Activated CD4-positive, alpha-beta memory T cell treated with anti-CD3 and anti-CD28 coated beads for 36 hours (primary cell): Measurements from ENCODE around the gene FLNA. TPM values are rescaled to one million over a fixed set of nuclear protein-coding genes. Genes with fewer than 3 reads are reported as not detected.
"Not testable (repeated sequence)": the region's sequence is repeated elsewhere in the genome, so short reads cannot be mapped to it uniquely, and the experiment has no call there.

ENCODE experiments used
- CTCF ChIA-PET: fragments of 350-600 bp; sonication (Branson Sonifier 250); formaldehyde crosslinking; loops from one replicate; lab custom pipeline; 2021; ENCODE audit warnings: antibody characterized with exemption, inconsistent platforms; lab: Charles Lee
- POLR2A ChIA-PET: fragments of 350-600 bp; sonication (Branson Sonifier 250); formaldehyde crosslinking; loops from one replicate; lab custom pipeline; 2021; ENCODE audit warnings: antibody characterized with exemption; lab: Charles Lee
- DNase-seq: peaks from one replicate; pipeline ENCODE4 v3.0.0-alpha.2; 2020
- H3K27ac Mint-ChIP-seq: one replicate; pipeline ENCODE4 v1.8.0; 2021; ENCODE audit warnings: mixed read lengths
- H3K27me3 Mint-ChIP-seq: one replicate; pipeline ENCODE4 v1.8.0; 2021; ENCODE audit warnings: mixed read lengths
- H3K36me3 Mint-ChIP-seq: one replicate; pipeline ENCODE4 v1.8.0; 2021; ENCODE audit warnings: mixed read lengths
- H3K4me1 Mint-ChIP-seq: one replicate; pipeline ENCODE4 v1.8.0; 2021; ENCODE audit warnings: low read depth, mixed read lengths
- H3K4me3 Mint-ChIP-seq: one replicate; pipeline ENCODE4 v1.8.0; 2021; ENCODE audit warnings: mild to moderate bottlenecking, mixed read lengths
- H3K9me3 Mint-ChIP-seq: one replicate; pipeline ENCODE4 v1.8.0; 2021; ENCODE audit warnings: mixed read lengths
- intact Hi-C: fragments of 100-400 bp; cut with micrococcal nuclease; formaldehyde crosslinking; loops from one replicate; pipeline ENCODE4 v1.15.1; 2023
- total RNA-seq, 2 experiments: library from RNA; stranded (reverse); gene quantifications; one replicate each; pipeline ENCODE4 v1.2.3, GENCODE V29; 2021

The FLNA gene
- total RNA-seq, 2 experiments from 2014 or later: 1,023 to 1,032 TPM

DNA sequence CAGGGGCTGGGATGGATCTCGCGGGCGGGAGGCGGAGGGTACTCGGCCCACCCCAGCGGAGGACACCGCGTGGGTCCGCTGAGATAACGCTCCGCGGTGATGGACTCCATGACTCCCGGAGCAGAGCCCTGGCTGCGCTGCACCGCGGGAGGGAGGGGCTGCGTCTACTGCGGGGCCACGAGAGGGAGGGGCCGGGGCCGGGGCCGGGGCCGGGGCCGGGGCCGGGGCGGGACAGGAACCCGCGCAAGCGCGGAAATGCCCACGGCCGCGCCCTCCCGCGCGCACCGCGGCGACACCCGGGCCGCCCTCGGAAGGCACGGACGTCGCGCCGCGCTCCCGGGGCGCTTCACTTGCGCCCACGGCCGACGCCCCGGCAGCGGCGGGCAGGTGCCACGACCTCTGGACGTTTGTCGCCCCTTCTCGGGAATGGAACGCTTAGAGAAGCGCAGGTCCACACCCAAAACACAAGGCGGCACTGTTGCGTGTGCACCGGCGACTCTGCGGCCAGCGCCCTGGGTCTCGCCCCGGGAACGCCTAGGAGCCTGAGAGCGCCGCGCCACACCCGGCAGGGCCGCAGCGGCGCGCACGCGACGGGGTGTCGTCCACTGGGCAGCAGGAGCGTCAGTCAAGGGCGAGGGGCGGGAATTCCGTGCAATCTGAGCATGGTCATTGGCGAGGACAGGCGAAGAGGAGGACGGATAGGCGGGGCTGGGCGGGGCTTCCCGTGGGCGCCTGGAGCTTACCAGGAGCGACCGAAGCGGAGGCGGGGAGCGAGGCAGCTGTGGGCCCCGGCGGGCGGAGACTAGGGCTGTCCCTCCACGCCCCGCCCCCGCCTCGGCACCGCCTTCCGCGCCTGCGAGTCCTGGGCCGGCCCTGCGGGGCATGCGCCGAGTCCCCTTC lies 32.8 kb downstream of the FLNA start:
- H3K36me3 Mint-ChIP-seq, POLR2A ChIA-PET, DNase-seq: not testable (repeated sequence)

DNA sequence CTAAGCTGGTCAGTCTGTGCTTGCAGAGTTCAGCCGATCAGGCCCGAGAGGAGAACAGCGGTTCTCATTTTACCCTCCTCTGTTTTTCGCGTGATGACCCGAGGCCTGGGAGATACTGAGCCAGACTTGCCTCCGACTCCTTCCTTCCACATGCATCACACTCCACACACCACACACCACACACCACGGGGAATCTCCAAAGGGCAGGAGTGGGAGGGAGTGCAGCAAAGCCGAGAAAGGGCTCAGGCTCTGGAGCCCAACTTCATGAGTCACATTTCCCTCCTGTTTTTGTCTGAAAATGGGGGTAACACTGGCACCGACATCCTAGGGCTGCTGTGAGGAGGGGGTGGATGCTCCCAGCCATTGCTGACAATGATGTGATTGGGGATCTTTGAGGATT lies 39.9 kb downstream of the FLNA start:
- no peaks in the 10 kb centered on the region for H3K36me3 Mint-ChIP-seq
- H3K27ac Mint-ChIP-seq: peak overlapping the region; percentile 71
- DNase-seq: peak; percentile 66
- no peaks in the 10 kb centered on the region for H3K9me3 Mint-ChIP-seq
- H3K4me1 Mint-ChIP-seq: peaks cover 18% of the 10 kb centered on the region
- H3K4me3 Mint-ChIP-seq: peak overlapping the region; percentile 36
- ChIA-PET POLR2A (no interaction called here), CTCF (no interaction called here)
- intact Hi-C loops: no loop called here
- H3K27me3 Mint-ChIP-seq: no peaks in the 10 kb centered on the region

More for the DNA sequence above, 32.8 kb downstream of the FLNA start:
- H3K27ac Mint-ChIP-seq, intact Hi-C loops, H3K4me3 Mint-ChIP-seq, H3K9me3 Mint-ChIP-seq, CTCF ChIA-PET, H3K27me3 Mint-ChIP-seq, H3K4me1 Mint-ChIP-seq: not testable (repeated sequence)

DNA sequence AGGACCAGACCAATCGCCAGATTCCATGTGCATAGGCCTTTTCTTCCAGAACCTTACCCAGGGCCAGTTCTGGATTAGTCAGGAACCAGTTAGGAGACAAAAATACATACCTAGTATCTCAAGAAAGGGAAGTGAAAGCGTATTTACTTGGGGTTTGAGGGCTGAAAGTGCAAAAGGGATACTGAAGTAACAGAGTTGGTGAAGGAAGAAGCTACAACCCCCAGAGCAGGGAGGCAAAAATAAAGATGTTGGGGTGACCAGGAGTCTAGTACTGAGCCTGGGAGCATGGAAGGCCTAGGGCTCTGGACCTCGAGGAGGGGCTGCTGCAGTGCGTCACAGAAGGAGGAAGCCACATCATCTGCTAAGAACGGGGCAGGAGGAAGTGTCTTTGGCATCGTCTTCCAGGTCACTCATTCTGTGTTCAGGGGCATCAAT lies 40.6 kb downstream of the FLNA start:
- ChIA-PET POLR2A (no interaction called here), CTCF (no interaction called here)
- H3K9me3 Mint-ChIP-seq: no peaks in the 10 kb centered on the region
- peak overlapping the region; percentile 71 for H3K27ac Mint-ChIP-seq
- no peak for DNase-seq
- intact Hi-C loops: no loop called here
- no peak overlapping the region for H3K4me3 Mint-ChIP-seq
- H3K27me3 Mint-ChIP-seq: no peaks in the 10 kb centered on the region
- H3K4me1 Mint-ChIP-seq: peaks cover 20% of the 10 kb centered on the region
- no peaks in the 10 kb centered on the region for H3K36me3 Mint-ChIP-seq

DNA sequence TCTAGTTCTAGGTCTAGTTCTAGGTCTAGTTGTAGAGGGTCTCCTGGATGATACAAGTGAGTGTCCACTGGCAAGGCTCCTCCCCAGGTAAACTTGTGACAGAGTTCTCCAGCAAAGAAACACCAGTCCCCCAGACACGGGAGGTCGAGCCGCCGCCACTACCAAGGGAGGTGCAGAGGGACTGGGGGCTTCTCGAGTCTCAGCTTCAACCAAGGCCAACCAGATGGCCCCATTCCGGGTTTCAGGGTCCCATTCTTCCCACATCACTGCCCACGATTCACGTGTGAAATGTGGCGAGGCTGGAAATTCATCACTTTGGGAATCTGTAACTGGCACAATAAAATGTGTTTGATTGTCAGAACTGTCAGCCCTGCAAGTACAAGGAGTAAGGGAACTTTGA lies 41.3 kb downstream of the FLNA start:
- Mint-ChIP-seq H3K36me3 (no peaks in the 10 kb centered on the region), H3K4me1 (peaks cover 25% of the 10 kb centered on the region), H3K9me3 (no peaks in the 10 kb centered on the region), H3K27me3 (no peaks in the 10 kb centered on the region), H3K4me3 (no peak overlapping the region), H3K27ac (no peak overlapping the region)
- intact Hi-C loops: no loop called here
- ChIA-PET CTCF (no interaction called here), POLR2A (no interaction called here)
- no peak for DNase-seq

GRCh38 chrX:154332561-154332960 lies 41.9 kb downstream of the FLNA start:
- H3K9me3 Mint-ChIP-seq: no peaks in the 10 kb centered on the region
- no peaks in the 10 kb centered on the region for H3K36me3 Mint-ChIP-seq
- POLR2A ChIA-PET: no interaction called here
- H3K4me3 Mint-ChIP-seq: no peak overlapping the region
- H3K27me3 Mint-ChIP-seq: no peaks in the 10 kb centered on the region
- intact Hi-C loops: no loop called here
- H3K27ac Mint-ChIP-seq: no peak overlapping the region
- DNase-seq: no peak
- CTCF ChIA-PET: interaction anchor here (0.6 kb wide), 1 partner anchor 196 kb away, joined by 3 read pairs; no protein-coding TSS in a partner anchor
- peaks cover 31% of the 10 kb centered on the region for H3K4me1 Mint-ChIP-seq

DNA sequence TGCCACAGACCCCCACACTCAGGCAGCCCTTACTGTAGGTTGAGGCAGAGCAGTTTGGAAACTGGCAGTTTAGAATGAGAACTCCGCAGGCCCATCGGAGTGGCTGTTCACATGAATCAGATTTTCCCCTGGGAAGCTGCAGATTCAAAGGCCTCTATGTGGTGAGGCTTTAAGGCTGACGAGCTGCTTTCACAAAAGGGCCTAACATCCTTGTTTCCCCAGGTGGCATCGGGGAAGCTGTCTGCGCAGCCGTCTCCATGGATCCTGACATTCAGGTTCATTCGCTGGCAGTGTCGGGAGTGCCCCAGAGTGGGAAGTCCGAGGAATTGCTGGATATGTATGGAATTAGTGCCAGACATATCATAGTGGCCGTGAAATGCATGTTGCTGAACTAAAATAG lies 45.1 kb downstream of the FLNA start:
- H3K27me3 Mint-ChIP-seq: no peaks in the 10 kb centered on the region
- H3K9me3 Mint-ChIP-seq: no peaks in the 10 kb centered on the region
- CTCF ChIA-PET: interaction anchor here (1.0 kb wide), 1 partner anchor 20 kb away, joined by 3 read pairs; no protein-coding TSS in a partner anchor
- no peak for DNase-seq
- POLR2A ChIA-PET: no interaction called here
- intact Hi-C loops: no loop called here
- H3K36me3 Mint-ChIP-seq: no peaks in the 10 kb centered on the region
- peaks cover 41% of the 10 kb centered on the region for H3K4me1 Mint-ChIP-seq
- H3K4me3 Mint-ChIP-seq: no peak overlapping the region
- no peak overlapping the region for H3K27ac Mint-ChIP-seq

DNA sequence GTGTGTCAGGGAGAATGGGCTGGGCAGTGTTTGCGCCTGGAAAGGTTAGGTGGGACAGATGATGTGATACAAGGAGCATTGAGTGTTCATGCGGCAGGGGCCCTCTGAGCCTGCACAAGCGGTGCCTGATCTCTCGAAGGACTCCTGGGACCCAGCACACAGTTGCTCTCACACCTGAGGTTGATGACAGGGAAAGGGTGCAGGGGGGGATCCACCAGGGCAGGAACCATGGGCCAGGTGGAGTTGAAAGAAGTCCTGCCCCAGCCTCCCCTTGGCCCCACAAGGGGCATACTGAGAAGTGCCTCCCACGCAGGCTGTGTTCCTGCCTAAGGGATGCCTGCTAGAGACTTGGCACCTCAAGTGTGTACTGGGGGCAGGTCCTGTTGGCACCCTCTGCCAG lies 45.8 kb downstream of the FLNA start:
- no peak overlapping the region for H3K27ac Mint-ChIP-seq
- intact Hi-C loops: no loop called here
- H3K9me3 Mint-ChIP-seq: no peaks in the 10 kb centered on the region
- ChIA-PET POLR2A (no interaction called here), CTCF (interaction anchor here (1.0 kb wide), 1 partner anchor 19 kb away, joined by 3 read pairs; no protein-coding TSS in a partner anchor)
- DNase-seq: no peak
- no peak overlapping the region for H3K4me3 Mint-ChIP-seq
- peaks cover 34% of the 10 kb centered on the region for H3K4me1 Mint-ChIP-seq
- H3K36me3 Mint-ChIP-seq: no peaks in the 10 kb centered on the region
- no peaks in the 10 kb centered on the region for H3K27me3 Mint-ChIP-seq

GRCh38 chrX:154327038-154327820 lies 47.2 kb downstream of the FLNA start:
- intact Hi-C loops: no loop called here

GRCh38 chrX:154325541-154325940 lies 48.9 kb downstream of the FLNA start:
- Mint-ChIP-seq H3K9me3 (no peaks in the 10 kb centered on the region), H3K36me3 (no peaks in the 10 kb centered on the region), H3K4me1 (peaks cover 44% of the 10 kb centered on the region), H3K4me3 (no peak overlapping the region), H3K27me3 (no peaks in the 10 kb centered on the region), H3K27ac (no peak overlapping the region)
- POLR2A ChIA-PET: no interaction called here
- CTCF ChIA-PET: interaction anchor here (1.2 to 1.6 kb wide), 2 partner anchors 8 to 17 kb away, joined by 4 to 7 read pairs; no protein-coding TSS in a partner anchor
- intact Hi-C loops: no loop called here
- DNase-seq: no peak

More at GRCh38 chrX:154327038-154327820, 47.2 kb downstream of the FLNA start:
- H3K9me3 Mint-ChIP-seq: no peaks in the 10 kb centered on the region
- H3K27ac Mint-ChIP-seq: peak overlapping the region; percentile 67
- ChIA-PET POLR2A (no interaction called here), CTCF (interaction anchor here (1.0 to 1.8 kb wide), 5 partner anchors 9 to 315 kb away, joined by 3 to 7 read pairs (median 4); no protein-coding TSS in a partner anchor)
- DNase-seq: peak; percentile 49
- H3K4me1 Mint-ChIP-seq: peaks cover 31% of the 10 kb centered on the region
- H3K36me3 Mint-ChIP-seq: no peaks in the 10 kb centered on the region
- H3K27me3 Mint-ChIP-seq: no peaks in the 10 kb centered on the region
- peak overlapping the region; percentile 1 for H3K4me3 Mint-ChIP-seq

DNA sequence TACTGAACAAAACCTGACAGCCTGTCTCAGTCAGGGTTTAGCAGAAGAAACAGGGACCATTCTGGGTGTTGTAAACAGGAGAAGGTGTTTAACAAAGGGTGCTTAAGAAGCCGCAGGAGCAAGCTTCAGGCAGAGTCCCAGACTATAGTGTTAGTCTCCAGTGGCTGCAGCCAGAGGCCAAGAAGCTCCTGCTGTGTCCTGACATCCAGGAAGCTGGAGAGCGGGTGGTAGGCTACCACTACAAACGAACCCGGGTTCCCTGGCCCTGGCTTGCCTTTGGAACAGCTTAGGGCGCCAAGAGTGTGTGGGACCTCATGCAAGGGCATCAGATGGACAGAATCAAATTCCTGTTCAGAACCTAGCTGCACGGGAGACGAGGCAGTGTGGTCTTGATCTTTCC lies 50.9 kb downstream of the FLNA start:
- no peaks in the 10 kb centered on the region for H3K9me3 Mint-ChIP-seq
- no peak overlapping the region for H3K27ac Mint-ChIP-seq
- no peaks in the 10 kb centered on the region for H3K36me3 Mint-ChIP-seq
- intact Hi-C loops: no loop called here
- H3K4me1 Mint-ChIP-seq: peaks cover 45% of the 10 kb centered on the region
- no peak overlapping the region for H3K4me3 Mint-ChIP-seq
- no peak for DNase-seq
- ChIA-PET POLR2A (no interaction called here), CTCF (interaction anchor here (0.6 to 0.8 kb wide), 2 partner anchors 15 to 201 kb away, joined by 3 to 4 read pairs; no protein-coding TSS in a partner anchor)
- H3K27me3 Mint-ChIP-seq: no peaks in the 10 kb centered on the region

DNA sequence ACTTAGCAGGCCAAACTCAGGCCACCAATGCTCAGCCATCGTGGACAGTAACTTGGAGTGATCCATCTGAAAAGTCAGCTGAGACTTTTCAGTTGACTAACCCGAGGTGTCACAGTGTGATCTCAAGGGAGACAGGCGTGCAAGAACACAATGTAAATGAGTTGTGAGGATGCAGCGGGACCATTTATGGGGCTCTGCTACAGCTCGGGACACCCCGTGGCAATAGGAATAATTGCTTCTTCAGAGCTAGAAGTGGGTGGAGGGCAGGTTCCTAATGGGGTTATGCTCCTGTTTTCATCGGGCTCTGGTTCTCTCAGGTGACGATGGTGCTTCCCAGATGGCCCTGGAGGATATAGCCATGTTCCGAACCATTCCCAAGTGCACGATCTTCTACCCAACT lies 51.5 kb downstream of the FLNA start:
- CTCF ChIA-PET: interaction anchor here (1.3 kb wide), 1 partner anchor 51 kb away, joined by 3 read pairs; no protein-coding TSS in a partner anchor
- H3K36me3 Mint-ChIP-seq: no peaks in the 10 kb centered on the region
- no peak overlapping the region for H3K27ac Mint-ChIP-seq
- peaks cover 41% of the 10 kb centered on the region for H3K4me1 Mint-ChIP-seq
- intact Hi-C loops: no loop called here
- no peaks in the 10 kb centered on the region for H3K27me3 Mint-ChIP-seq
- H3K9me3 Mint-ChIP-seq: no peaks in the 10 kb centered on the region
- POLR2A ChIA-PET: no interaction called here
- no peak for DNase-seq
- no peak overlapping the region for H3K4me3 Mint-ChIP-seq

- Mint-ChIP-seq H3K27me3 (no peaks in the 10 kb centered on the region), H3K36me3 (no peaks in the 10 kb centered on the region), H3K4me1 (peaks cover 36% of the 10 kb centered on the region), H3K4me3 (no peak overlapping the region), H3K27ac (no peak overlapping the region), H3K9me3 (no peaks in the 10 kb centered on the region)
- ChIA-PET POLR2A (no interaction called here), CTCF (interaction anchor here (1.3 kb wide), 1 partner anchor 52 kb away, joined by 3 read pairs; no protein-coding TSS in a partner anchor)
- intact Hi-C loops: no loop called here
- peak; percentile 35 for DNase-seq
Observed at GRCh38 chrX:154321594-154321993, 52.8 kb downstream of the FLNA start.
